H1 (cell line): Measurements from ENCODE around the gene CDHR5.

Experiments used
- EZH2 ChIP-seq: fragments of 200-600 bp; sonication (generic); IDR thresholded peaks from 2 replicates; pipeline ENCODE4 v1.7.1; 2012; ENCODE audit warnings: low read depth, mild to moderate bottlenecking, moderate library complexity, low read length, inconsistent platforms; ENCODE audit not compliant: severe bottlenecking
- NRF1 ChIP-seq: IDR thresholded peaks from 2 replicates; pipeline ENCODE4 v1.6.1; 2011; ENCODE audit warnings: mild to moderate bottlenecking, low read depth, low read length, improper control_type of control experiment
- POLR2A ChIP-seq, 2 experiments: IDR thresholded peaks; 1 replicate in 1 of 2; 2 replicates in 1 of 2; pipeline ENCODE4 v1.6.1; 2011; ENCODE audit warnings: low read depth in 2 of 2, low read length in 2 of 2, mild to moderate bottlenecking in 2 of 2; ENCODE audit errors: control extremely low read depth in 1 of 2
- POLR2AphosphoS5 ChIP-seq: IDR thresholded peaks from 2 replicates; pipeline ENCODE4 v1.6.1; 2011; ENCODE audit warnings: low read depth, low read length
- TF ChIP-seq, protein P1 (sequence below), 3 experiments: IDR thresholded peaks; 1 replicate in 2 of 3; 2 replicates in 1 of 3; pipeline versions ENCODE4 v1.5.1 to v1.6.1; 2011; ENCODE audit warnings: low read length in 3 of 3, mild to moderate bottlenecking in 3 of 3, inconsistent platforms in 2 of 3, low read depth in 1 of 3, moderate library complexity in 1 of 3; ENCODE audit not compliant: insufficient read depth in 1 of 3; ENCODE audit errors: control extremely low read depth in 1 of 3

- TF ChIP-seq EZH2: no peak
- TF ChIP-seq, protein P1, sequence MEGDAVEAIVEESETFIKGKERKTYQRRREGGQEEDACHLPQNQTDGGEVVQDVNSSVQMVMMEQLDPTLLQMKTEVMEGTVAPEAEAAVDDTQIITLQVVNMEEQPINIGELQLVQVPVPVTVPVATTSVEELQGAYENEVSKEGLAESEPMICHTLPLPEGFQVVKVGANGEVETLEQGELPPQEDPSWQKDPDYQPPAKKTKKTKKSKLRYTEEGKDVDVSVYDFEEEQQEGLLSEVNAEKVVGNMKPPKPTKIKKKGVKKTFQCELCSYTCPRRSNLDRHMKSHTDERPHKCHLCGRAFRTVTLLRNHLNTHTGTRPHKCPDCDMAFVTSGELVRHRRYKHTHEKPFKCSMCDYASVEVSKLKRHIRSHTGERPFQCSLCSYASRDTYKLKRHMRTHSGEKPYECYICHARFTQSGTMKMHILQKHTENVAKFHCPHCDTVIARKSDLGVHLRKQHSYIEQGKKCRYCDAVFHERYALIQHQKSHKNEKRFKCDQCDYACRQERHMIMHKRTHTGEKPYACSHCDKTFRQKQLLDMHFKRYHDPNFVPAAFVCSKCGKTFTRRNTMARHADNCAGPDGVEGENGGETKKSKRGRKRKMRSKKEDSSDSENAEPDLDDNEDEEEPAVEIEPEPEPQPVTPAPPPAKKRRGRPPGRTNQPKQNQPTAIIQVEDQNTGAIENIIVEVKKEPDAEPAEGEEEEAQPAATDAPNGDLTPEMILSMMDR (IDR thresholded peaks at IDR 0.05; ENCODE audit: control extremely low read depth in 1 of 3, insufficient read depth in 1 of 3, low read depth in 1 of 3, low read length in 3 of 3): no peak
- TF ChIP-seq POLR2AphosphoS5: no peak
- no peak for TF ChIP-seq POLR2A (IDR thresholded peaks at IDR 0.05; ENCODE audit: control extremely low read depth in 1 of 2, low read depth in 2 of 2, low read length in 2 of 2)
- TF ChIP-seq NRF1: no peak
These were observed 5.1 kb downstream of the CDHR5 start for GRCh38 chr11:619628-620050.
